Measurements from ENCODE around the gene DCAF15.
A peak's percentile ranks its signal among the peaks of the same experiment; 100 is the strongest.
"Not testable (repeated sequence)": the region's sequence is repeated elsewhere in the genome, so short reads cannot be mapped to it uniquely, and the experiment has no call there.

DCAF15 gene

GRCh38 chr19:13952154-13952930, at the start of gene DCAF15:
DCAF15 (plus strand) TSS chr19:13952509; CDS start chr19:13952513, 4 bp downstream.
- DNase-seq, result peak; percentile 99

GRCh38 chr19:13902993-13903555, 49.2 kb upstream of the DCAF15 start:
- DNase-seq, result no peak

GRCh38 chr19:13905634-13906520, 46.4 kb upstream of the DCAF15 start, which contains the start of the genes BRME1 and CC2D1A:
BRME1 (minus strand) TSS chr19:13906117; CDS start chr19:13904892, 1,225 bp downstream.
CC2D1A (plus strand) TSS chr19:13906201; CDS start chr19:13906442, 241 bp downstream.
- peak; percentile 90 for DNase-seq

GRCh38 chr19:13906521-13906904, 45.8 kb upstream of the DCAF15 start:
- peak; percentile 15 for DNase-seq

GRCh38 chr19:13906910-13907309, 45.4 kb upstream of the DCAF15 start:
- DNase-seq, result no peak

GRCh38 chr19:13908674-13909073, 43.6 kb upstream of the DCAF15 start:
- no peak for DNase-seq

GRCh38 chr19:13909430-13909829, 42.9 kb upstream of the DCAF15 start:
- no peak for DNase-seq

GRCh38 chr19:13913352-13913751, 39.0 kb upstream of the DCAF15 start:
- no peak for DNase-seq

- no peak for DNase-seq
Observed at GRCh38 chr19:13914777-13915176, 37.5 kb upstream of the DCAF15 start.

GRCh38 chr19:13917888-13918406, 34.4 kb upstream of the DCAF15 start:
- no peak for DNase-seq

GRCh38 chr19:13918726-13919411, 33.4 kb upstream of the DCAF15 start:
- DNase-seq, result no peak

- no peak for DNase-seq
Observed at GRCh38 chr19:13920524-13920923, 31.8 kb upstream of the DCAF15 start.

- peak; percentile 9 for DNase-seq
Observed at GRCh38 chr19:13920940-13921747, 31.2 kb upstream of the DCAF15 start.

- DNase-seq, result not testable (repeated sequence)
Observed at GRCh38 chr19:13922118-13922517, 30.2 kb upstream of the DCAF15 start.

- DNase-seq, result no peak
Observed at GRCh38 chr19:13923194-13923987, 28.9 kb upstream of the DCAF15 start.

- DNase-seq, result no peak
Observed at GRCh38 chr19:13926010-13926409, 26.3 kb upstream of the DCAF15 start.

- no peak for DNase-seq
Observed at GRCh38 chr19:13926715-13927114, 25.6 kb upstream of the DCAF15 start.

GRCh38 chr19:13929340-13929739, 23.0 kb upstream of the DCAF15 start:
- no peak for DNase-seq

GRCh38 chr19:13929956-13930355, 22.4 kb upstream of the DCAF15 start:
- DNase-seq, result no peak

GRCh38 chr19:13930402-13930801, 21.9 kb upstream of the DCAF15 start:
- DNase-seq, result no peak
